Measurements from ENCODE around the gene KCNA10. TPM values are rescaled to one million over a fixed set of nuclear protein-coding genes. Genes with fewer than 3 reads are reported as not detected.

Gene KCNA10
- polyA plus RNA-seq, 3 donors: not detected

DNA sequence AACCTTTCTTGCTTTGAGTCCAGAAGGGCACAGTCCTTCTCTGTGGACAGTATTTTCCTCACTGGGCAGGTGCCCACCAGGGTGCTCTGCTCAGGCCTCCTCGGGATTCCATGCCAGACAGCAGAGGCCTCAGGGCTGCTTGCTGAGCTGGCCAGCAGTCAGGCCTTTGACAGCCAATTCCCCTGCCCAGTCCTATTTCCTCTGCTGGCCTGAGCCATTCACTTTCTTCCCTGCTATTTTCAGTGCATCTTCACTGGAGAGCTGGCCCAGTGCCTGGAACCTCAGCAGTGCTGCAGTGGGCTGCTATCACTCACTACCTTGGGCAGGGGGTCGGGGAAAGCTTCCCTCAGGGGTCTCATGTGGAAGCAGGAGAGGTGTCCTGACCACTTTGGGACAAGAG, 33.2 kb downstream of the KCNA10 start:
- DNase-seq (ENCODE audit: extremely low read depth in 1 of 11, low read depth in 9 of 11, low spot score in 4 of 11): no peak

DNA sequence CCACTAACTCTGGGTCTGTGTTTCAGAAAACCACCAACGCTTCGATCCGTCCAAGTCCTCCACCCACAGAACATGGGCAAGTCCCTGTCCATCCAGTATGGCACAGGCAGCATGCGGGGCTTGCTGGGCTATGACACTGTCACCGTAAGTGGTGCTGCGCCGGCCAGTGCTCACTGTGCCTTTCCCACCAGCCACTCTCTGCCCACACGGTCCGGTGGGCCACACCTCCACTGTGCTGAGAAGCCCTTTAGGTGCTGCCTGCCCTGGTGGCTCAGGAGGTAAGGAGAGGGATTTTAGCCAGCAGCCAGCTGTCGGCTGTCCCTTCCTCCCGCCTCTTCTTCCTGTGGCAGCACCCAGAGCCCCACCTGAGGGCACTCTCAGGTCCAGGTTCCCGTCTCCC, 34.2 kb downstream of the KCNA10 start:
- no peak for DNase-seq (ENCODE audit: extremely low read depth in 1 of 11, low read depth in 9 of 11, low spot score in 4 of 11)

DNA sequence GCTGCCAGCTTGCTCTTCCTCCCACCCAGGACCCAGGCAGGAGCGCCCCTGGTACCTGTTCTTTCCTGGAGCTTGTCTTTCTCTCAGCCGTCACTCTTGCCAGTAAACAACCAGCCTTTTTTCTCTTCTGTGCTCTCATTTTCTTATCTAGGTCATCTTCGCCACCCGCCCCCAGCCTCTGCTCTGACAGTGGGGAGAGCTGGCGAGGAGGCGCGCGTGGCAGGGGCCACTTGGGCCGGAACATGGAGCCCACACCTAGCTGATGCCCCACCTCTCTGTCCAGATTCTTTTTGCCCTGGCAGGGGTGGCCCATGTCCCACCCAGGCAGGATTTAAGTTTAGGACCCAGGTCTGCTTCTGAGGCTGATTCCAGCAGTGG, 35.7 kb downstream of the KCNA10 start:
- no peak for DNase-seq (ENCODE audit: extremely low read depth in 1 of 11, low read depth in 9 of 11, low spot score in 4 of 11)

DNA sequence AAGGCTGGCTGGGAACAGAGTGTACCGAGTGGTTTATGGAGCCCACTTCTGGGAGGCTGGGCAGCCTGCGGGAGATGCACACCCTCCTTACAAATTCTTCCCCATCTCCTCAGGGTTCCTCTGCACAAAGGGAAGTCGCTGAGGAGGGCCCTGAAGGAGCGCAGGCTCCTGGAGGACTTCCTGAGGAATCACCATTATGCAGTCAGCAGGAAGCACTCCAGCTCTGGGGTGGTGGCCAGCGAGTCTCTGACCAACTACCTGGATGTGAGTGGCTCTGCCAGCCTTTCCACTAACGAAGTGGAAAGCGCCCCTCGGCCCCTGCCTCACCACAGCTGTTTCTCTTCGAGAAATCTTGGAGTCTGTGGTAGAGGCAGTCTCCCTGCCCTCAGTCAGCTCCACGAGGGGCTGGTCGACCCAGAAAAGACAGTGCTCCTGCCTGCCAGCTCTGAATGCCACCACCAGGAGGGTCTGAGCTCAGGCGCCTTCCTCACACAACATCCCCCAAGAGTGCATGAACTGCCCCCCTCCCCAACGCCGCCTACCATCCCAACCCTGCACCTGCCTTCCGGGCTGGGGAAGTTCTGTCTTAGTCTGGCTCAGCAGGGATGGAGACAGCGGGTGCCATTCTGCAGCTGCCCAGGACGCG, 36.2 kb downstream of the KCNA10 start:
- DNase-seq (ENCODE audit: extremely low read depth in 1 of 11, low read depth in 9 of 11, low spot score in 4 of 11): no peak

DNA sequence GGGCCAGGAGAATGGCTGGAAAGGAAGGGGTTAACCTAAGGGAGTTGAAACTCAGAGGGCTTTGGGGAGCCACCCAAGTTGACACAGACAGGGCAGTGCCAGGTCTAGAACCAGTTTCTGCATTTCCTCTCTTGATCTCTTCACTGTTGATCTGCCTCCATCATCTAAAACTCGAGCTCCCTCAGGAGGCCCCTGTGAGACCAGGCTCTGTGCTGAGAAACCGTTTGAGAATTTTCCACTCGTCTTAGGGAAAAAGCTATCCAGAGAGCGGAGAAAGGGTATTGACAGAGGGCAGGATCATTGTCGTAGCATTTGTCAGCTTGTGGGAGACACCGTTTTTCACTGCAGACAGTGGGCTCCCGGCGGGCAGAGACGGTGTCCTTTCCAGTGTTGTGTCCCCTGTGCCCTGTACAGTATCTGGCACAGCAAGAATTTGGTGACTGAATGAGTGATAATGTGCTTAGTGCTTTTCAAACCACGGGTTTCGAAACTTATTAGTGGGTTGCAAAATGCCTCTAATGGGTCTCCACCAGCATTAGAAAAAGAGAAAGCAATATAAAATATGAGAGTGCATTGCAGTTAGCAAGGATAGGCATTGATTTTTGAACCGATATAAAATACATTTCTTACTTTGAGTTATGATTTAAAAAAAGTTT, 36.9 kb downstream of the KCNA10 start:
- DNase-seq (ENCODE audit: extremely low read depth in 1 of 11, low read depth in 9 of 11, low spot score in 4 of 11): no peak

DNA sequence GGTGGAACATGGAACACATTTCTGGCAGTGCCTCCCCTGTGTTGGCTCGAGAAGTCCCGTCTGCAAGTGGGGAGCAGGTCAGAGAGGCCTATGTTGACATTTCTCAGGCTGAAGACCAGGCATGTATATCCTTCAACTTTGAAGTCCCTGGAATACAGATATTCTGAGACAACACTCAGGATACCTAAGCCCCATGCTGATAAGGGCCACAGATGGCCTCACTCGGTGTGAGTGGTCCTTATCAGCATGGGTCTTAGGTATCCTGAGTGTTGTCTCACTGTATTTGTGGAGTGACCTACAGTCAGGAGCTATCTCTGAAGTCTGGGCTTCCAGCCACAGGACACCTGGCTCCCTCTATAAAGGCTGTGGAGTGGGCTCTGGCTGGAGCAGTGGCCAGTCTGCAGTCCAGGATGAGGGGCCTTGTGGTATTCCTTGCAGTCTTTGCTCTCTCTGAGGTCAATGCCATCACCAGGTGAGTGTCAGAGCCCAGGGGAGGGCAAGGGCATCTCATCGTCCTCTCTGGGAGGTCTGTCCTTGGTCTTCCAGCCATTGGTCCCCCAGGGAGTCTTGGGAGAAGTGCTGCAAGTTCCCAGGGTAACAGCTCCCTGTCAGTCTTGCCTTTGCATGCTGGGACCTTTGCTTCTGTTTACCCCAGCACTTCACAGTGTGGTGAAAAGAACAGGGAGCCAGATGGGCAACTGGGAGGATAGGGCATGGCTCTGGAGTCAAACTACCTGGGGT, 38.4 kb downstream of the KCNA10 start:
- no peak for DNase-seq (ENCODE audit: extremely low read depth in 1 of 11, low read depth in 9 of 11, low spot score in 4 of 11)

DNA sequence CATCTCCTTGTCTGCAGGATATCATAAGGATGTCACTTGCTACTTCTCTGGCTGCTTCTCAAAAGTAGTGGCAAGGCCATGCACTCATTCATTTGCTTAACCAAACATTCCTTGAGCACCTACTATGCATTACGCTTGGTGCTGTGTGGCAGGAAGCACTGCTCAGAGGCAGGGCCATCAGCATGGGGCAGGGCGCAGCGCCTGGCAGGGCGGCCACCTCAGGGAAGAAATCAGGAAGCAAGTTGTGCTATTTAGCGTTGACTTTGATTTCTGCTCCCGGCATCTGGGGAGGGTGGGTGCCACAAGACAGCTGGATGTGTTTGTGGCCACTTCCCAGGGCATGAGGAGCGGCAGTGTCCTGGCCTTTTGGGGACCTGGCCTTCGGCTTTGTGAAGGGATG, 40.1 kb downstream of the KCNA10 start:
- DNase-seq (ENCODE audit: extremely low read depth in 1 of 11, low read depth in 9 of 11, low spot score in 4 of 11): no peak

DNA sequence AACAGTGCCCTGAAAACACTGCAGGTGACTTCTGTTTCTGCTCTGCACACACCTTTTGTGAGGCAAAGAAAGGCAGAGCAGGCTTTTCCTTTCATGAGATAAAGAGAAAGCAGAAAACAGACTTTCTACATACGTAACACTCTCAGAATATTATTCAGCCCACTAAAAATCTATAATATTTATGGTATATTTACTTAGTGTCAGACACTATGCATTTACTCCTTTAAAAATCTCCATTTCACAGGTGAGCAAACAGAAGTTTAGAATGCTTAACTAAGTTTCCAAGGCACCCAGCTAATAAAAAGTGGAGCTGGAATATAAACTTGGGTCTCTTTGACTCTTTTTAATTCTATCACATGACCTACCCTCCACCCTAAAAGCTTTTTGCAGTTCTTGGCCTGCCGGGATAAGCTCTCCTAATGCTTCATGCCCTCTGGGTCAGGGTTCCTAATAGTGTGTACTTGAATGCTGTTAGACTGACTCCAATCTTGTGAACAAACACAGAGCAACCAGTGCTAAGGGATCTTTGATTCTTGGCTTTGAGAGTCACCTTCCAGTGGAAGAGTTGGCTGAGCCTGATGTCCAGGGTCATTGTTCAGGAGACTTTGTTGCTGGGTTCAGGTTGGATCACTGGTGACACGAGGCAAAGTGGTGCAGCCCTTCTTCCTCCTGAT, 40.9 kb downstream of the KCNA10 start:
- no peak for DNase-seq (ENCODE audit: extremely low read depth in 1 of 11, low read depth in 9 of 11, low spot score in 4 of 11)

DNA sequence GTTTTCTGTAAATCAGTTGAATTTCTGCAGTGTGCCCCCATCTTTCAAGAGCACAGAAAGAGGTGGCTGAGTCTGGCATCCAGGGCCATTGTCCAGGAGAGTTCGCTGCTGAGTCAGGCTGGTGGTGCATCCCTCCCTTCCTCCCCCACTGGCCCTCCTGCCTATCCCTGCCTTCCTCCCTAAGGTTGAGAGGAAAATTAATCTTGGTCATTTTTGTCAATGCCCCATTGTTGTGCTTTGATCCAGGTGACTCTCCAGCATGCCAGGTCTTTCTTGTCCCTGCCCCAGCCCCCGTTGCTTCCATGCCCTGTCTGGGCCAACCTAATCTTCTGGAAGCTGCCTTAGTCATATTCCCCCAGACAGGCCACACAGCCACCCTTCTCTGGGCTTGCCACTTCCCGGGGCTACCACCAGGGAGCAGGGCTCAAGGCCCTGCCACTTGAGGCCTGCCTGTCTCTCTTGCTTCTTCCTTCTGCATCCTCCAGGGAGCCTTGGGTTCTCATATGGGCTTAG, 41.5 kb downstream of the KCNA10 start:
- no peak for DNase-seq (ENCODE audit: extremely low read depth in 1 of 11, low read depth in 9 of 11, low spot score in 4 of 11)

DNA sequence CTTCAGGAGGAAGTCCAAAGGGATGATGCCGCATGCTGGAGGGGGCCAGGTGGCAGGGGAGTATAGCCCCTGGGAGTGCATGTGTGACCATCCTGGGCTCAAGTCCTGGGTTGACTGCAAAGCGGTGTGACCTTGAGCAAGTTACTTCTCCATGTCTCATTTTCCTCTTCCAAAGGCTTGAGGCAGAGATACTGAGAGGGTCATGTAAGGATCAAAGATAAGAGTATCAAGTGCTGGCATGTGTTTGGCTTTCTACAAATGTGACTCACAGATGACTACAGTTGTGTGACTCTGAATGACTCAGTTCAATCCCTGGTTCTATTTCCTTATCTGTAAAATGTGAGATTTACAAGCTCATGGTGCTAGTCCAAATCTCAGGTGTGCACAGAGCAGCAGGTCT, 41.9 kb downstream of the KCNA10 start:
- DNase-seq (ENCODE audit: extremely low read depth in 1 of 11, low read depth in 9 of 11, low spot score in 4 of 11): no peak

DNA sequence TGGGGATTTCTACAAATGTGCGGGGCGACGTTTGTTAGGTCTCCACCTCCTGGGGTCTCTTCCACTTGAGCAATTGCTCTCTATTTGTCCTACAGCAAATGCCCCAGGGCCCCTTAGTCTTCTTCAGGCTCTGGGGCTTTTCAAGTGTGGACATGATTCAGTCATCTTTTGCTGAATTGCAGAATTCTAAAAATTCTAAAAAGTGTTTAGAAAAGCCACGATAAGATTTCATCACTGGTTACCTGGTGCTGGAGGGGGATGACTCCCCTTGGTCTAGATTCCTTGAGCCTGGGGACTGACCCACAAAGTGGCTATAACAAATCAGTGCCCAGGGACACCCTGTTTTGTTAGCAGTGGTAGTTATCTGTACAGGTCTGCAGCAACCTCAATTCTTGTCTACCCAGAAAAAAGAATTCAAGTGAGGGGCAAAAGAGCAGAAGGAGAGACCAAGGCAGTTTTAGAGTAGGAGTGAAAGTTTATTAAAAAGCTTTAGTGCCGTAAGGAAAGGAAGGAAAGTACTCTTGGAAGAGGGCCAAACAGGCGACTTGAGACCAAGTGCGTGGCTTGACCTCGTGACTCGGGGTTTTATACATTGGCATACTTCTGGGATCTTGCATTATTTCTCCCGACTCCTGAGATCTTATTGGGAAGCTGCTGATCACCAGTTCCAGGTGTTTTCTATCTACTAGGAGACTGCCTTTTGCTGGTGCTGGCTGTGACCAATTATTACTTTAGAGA, 42.8 kb downstream of the KCNA10 start:
- DNase-seq (ENCODE audit: extremely low read depth in 1 of 11, low read depth in 9 of 11, low spot score in 4 of 11): no peak

DNA sequence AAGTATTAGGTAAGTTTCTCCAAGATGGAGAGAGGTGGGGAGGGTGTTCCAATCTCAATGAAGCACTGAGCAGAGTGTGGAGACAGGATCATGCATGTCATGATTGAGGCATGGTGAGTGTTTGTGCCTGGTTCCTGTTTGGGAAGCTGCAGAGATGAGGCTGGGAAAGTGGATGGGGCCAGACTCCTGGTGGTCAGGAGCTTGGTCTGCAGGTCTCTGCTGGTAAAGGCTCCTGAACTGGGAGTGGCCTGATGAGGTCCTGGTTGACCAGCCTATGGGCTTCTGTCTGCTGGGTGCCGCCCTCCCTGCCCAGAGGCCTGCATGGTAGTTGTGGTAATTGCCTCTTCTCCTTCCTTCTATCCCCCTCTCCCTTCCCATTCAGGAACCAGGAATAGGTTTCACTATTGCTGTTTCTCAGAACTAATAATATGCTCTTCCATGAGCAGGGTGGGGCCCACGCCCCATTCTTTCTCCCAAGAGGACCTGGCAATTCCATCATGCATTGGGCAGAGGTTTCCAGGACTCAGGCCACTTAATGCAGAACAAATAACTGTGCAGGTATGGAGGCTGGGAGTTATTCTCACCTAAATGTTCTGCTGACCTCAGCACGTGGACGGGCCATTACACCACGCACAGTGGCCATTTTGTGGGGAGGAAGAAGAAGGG, 43.5 kb downstream of the KCNA10 start:
- no peak for DNase-seq (ENCODE audit: extremely low read depth in 1 of 11, low read depth in 9 of 11, low spot score in 4 of 11)

DNA sequence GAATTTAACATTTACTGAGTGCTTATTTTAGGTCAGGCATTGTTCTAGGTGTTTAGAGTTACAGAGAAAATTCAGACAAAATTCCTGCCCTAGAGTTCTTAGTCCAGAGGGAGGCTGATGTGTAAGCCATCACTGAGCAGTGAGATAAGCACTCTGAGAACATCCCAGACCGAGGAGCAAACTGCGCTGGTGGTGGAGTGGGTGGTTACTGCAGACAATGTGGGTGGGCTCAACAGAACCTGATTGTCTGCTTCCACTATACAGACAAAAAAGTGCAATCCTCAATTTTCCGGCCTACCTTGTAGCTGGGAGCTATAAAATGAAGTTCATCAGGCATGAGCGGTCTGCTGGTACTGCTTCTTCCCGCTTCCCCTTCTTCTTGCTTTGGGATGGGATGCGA, 44.5 kb downstream of the KCNA10 start:
- no peak for DNase-seq (ENCODE audit: extremely low read depth in 1 of 11, low read depth in 9 of 11, low spot score in 4 of 11)

DNA sequence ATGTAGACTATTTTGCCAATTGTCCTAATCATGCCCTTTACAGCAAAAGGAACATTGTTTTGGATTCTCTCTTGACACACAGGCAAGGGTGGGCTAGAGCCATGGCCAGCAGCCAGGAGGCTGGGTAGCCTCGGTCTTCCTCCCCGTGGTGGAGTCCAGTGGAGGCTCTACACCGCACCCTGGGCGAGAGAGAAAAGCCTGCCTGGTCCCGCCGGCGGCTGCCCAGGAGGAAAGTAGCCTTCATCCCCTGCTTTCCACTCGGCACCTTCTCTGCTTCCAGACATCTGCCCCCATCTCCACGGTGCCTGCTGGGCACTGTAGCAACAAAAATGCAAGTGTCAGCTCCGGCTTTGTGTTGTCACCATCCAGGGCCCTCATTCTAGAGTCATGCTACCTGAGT, 46.4 kb downstream of the KCNA10 start:
- no peak for DNase-seq (ENCODE audit: extremely low read depth in 1 of 11, low read depth in 9 of 11, low spot score in 4 of 11)

DNA sequence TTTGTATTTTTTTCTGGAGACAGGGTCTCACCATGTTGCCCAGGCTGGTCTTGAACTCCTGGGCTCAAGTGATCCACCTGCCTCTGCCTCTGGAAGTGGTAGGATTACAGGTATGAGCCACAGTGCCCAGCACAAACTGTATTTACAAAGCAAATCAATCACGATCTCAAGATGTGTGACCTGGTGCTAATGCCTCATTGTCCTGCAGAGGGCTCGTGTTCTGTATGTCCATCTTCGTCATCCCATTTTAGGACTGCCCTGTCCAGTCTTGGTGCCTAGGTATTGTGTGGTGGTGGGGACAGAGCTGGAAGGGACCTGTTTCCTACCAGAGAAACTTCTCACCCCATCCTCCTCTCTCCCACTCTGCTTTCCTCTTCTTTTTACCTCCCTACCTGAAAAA, 47.8 kb downstream of the KCNA10 start:
- no peak for DNase-seq (ENCODE audit: extremely low read depth in 1 of 11, low read depth in 9 of 11, low spot score in 4 of 11)

Data from renal cortex interstitium (tissue), 11 donors.